Activated naive CD4-positive, alpha-beta T cell treated with anti-CD3 and anti-CD28 coated beads, Interleukin-2, amount 10 ng/mL, durations not matched to agents 7 days and 5 days (primary cell): ENCODE data around the gene UBA6.

Experiments used
- CTCF ChIA-PET: fragments of 350-600 bp; sonication (Branson Sonifier 250); formaldehyde crosslinking; loops from one replicate; lab custom pipeline; 2021; ENCODE audit warnings: antibody characterized with exemption; lab: Charles Lee
- DNase-seq: peaks from one replicate; pipeline ENCODE4 v3.0.0-alpha.2; 2020
- H3K27ac Mint-ChIP-seq: one replicate; pipeline ENCODE4 v1.8.0; 2021; ENCODE audit warnings: mild to moderate bottlenecking, moderate library complexity, mixed read lengths
- H3K27me3 Mint-ChIP-seq: one replicate; pipeline ENCODE4 v1.8.0; 2021; ENCODE audit warnings: mild to moderate bottlenecking, mixed read lengths
- H3K36me3 Mint-ChIP-seq: one replicate; pipeline ENCODE4 v1.8.0; 2021; ENCODE audit warnings: mixed read lengths
- H3K4me1 Mint-ChIP-seq: one replicate; pipeline ENCODE4 v1.8.0; 2021; ENCODE audit warnings: mixed read lengths
- H3K4me3 Mint-ChIP-seq: one replicate; pipeline ENCODE4 v1.8.0; 2021; ENCODE audit warnings: mild to moderate bottlenecking, moderate library complexity, mixed read lengths
- H3K9me3 Mint-ChIP-seq: one replicate; pipeline ENCODE4 v1.8.0; 2021; ENCODE audit warnings: mixed read lengths

The UBA6 gene

GRCh38 chr4:67570537-67570936 is 130.4 kb downstream of the UBA6 start:
- CTCF ChIA-PET: interaction anchor here (0.7 to 1.4 kb wide), 2 partner anchors 11 to 16 kb away, joined by 3 to 4 read pairs; no protein-coding TSS in a partner anchor
- no peak for DNase-seq
- Mint-ChIP-seq H3K36me3 (peaks cover 15% of the 10 kb centered on the region), H3K4me3 (no peak overlapping the region), H3K27ac (no peak overlapping the region), H3K27me3 (no peaks in the 10 kb centered on the region), H3K9me3 (no peaks in the 10 kb centered on the region), H3K4me1 (peaks cover 33% of the 10 kb centered on the region)

GRCh38 chr4:67568820-67569219 is 132.1 kb downstream of the UBA6 start:
- H3K9me3 Mint-ChIP-seq: no peaks in the 10 kb centered on the region
- CTCF ChIA-PET: interaction anchor here (1.4 kb wide), 1 partner anchor 14 kb away, joined by 4 read pairs; no protein-coding TSS in a partner anchor
- H3K4me3 Mint-ChIP-seq: no peak overlapping the region
- H3K27me3 Mint-ChIP-seq: no peaks in the 10 kb centered on the region
- peaks cover 15% of the 10 kb centered on the region for H3K36me3 Mint-ChIP-seq
- no peak overlapping the region for H3K27ac Mint-ChIP-seq
- peaks cover 21% of the 10 kb centered on the region for H3K4me1 Mint-ChIP-seq
- DNase-seq: no peak

GRCh38 chr4:67566335-67566734 is 134.6 kb downstream of the UBA6 start:
- Mint-ChIP-seq H3K4me1 (peaks cover 4% of the 10 kb centered on the region), H3K36me3 (peaks cover 9% of the 10 kb centered on the region), H3K4me3 (no peak overlapping the region), H3K9me3 (no peaks in the 10 kb centered on the region), H3K27ac (no peak overlapping the region), H3K27me3 (no peaks in the 10 kb centered on the region)
- no peak for DNase-seq
- CTCF ChIA-PET: no interaction called here

- Mint-ChIP-seq H3K9me3 (no peaks in the 10 kb centered on the region), H3K36me3 (peaks cover 11% of the 10 kb centered on the region), H3K4me1 (peaks cover 6% of the 10 kb centered on the region), H3K27ac (no peak overlapping the region), H3K4me3 (no peak overlapping the region), H3K27me3 (no peaks in the 10 kb centered on the region)
- CTCF ChIA-PET: no interaction called here
- DNase-seq: no peak
Observed at GRCh38 chr4:67565284-67565683, 135.7 kb downstream of the UBA6 start.
